T-helper 17 cell (primary cell): Measurements from ENCODE around the gene ZC3H4. TPM values are rescaled to one million over a fixed set of nuclear protein-coding genes. Genes with fewer than 3 reads are reported as not detected.

ENCODE experiments used
- ATAC-seq: fragments of 150-1000 bp; cut with Tn5 transposase; 2 replicates; pipeline ENCODE4 v1.10.0; 2021; ENCODE audit warnings: mild to moderate bottlenecking, moderate library complexity
- DNase-seq, 3 donors: peaks; one replicate each; pipeline versions ENCODE4 v3.0.0 to v3.0.0-alpha.2; 2020 to 2021
- H3K9me3 ChIP-seq: one replicate; pipeline ENCODE4 v1.7.0; 2013; ENCODE audit warnings: low read length, mild to moderate bottlenecking; ENCODE audit not compliant: control insufficient read depth, poor library complexity, severe bottlenecking
- H3K27ac Mint-ChIP-seq: one replicate; pipeline ENCODE4 v1.8.0; 2022; ENCODE audit warnings: mild to moderate bottlenecking, moderate library complexity, mixed read lengths
- H3K27me3 Mint-ChIP-seq: one replicate; pipeline ENCODE4 v1.8.0; 2022; ENCODE audit warnings: mixed read lengths
- H3K36me3 Mint-ChIP-seq: one replicate; pipeline ENCODE4 v1.8.0; 2022; ENCODE audit warnings: low read depth, mixed read lengths
- H3K4me1 Mint-ChIP-seq: one replicate; pipeline ENCODE4 v1.8.0; 2022; ENCODE audit warnings: mild to moderate bottlenecking, mixed read lengths
- H3K4me3 Mint-ChIP-seq: one replicate; pipeline ENCODE4 v1.8.0; 2022; ENCODE audit warnings: mild to moderate bottlenecking, moderate library complexity, mixed read lengths
- total RNA-seq, 4 donors: library from RNA in 2 of 4; stranded (reverse) in 2 of 4; gene quantifications; one replicate each; pipeline ENCODE4 v1.2.3 and lab custom pipeline; 2022 to 2026

ZC3H4 gene
- total RNA-seq, 2 donors from 2014 or later, result 58.4 to 60.7 TPM

GRCh38 chr19:47021536-47022139 is 91.9 kb downstream of the ZC3H4 start:
- H3K9me3 ChIP-seq, result no peaks in the 10 kb centered on the region
- Mint-ChIP-seq H3K4me3 (no peak overlapping the region), H3K36me3 (no peaks in the 10 kb centered on the region), H3K4me1 (peaks cover 8% of the 10 kb centered on the region), H3K27me3 (peaks cover 51% of the 10 kb centered on the region), H3K27ac (no peak overlapping the region)
- DNase-seq, result no peak
- ATAC-seq, result no peak

GRCh38 chr19:47020992-47021496 is 92.5 kb downstream of the ZC3H4 start:
- H3K27ac Mint-ChIP-seq, result no peak overlapping the region
- DNase-seq (no peak), ATAC-seq (no peak)
- peaks cover 8% of the 10 kb centered on the region for H3K4me1 Mint-ChIP-seq
- H3K4me3 Mint-ChIP-seq, result peak overlapping the region; percentile 76
- peaks cover 45% of the 10 kb centered on the region for H3K27me3 Mint-ChIP-seq
- no peaks in the 10 kb centered on the region for H3K9me3 ChIP-seq
- no peaks in the 10 kb centered on the region for H3K36me3 Mint-ChIP-seq

GRCh38 chr19:47020132-47020805 is 93.3 kb downstream of the ZC3H4 start:
- Mint-ChIP-seq H3K36me3 (no peaks in the 10 kb centered on the region), H3K4me1 (peaks cover 8% of the 10 kb centered on the region), H3K27me3 (peaks cover 37% of the 10 kb centered on the region), H3K27ac (no peak overlapping the region), H3K4me3 (no peak overlapping the region)
- no peak for DNase-seq
- H3K9me3 ChIP-seq, result no peaks in the 10 kb centered on the region
- peak; percentile 47 for ATAC-seq

- Mint-ChIP-seq H3K36me3 (no peaks in the 10 kb centered on the region), H3K27ac (no peak within 1 kb of the TSS), H3K4me1 (peaks cover 8% of the 10 kb centered on the region), H3K4me3 (peak within 1 kb of the TSS; percentile 57), H3K27me3 (peaks cover 31% of the 10 kb centered on the region)
- no peaks in the 10 kb centered on the region for H3K9me3 ChIP-seq
- no peak for DNase-seq
- ATAC-seq, result peak; percentile 18
Observed at GRCh38 chr19:47019431-47020041, 94.0 kb downstream of the ZC3H4 start, which contains the start of gene NPAS1. Gene NPAS1 (plus strand): TSS chr19:47019837. CDS start chr19:47021048, 1,211 bp downstream.

- Mint-ChIP-seq H3K27ac (no peak overlapping the region), H3K4me1 (peaks cover 8% of the 10 kb centered on the region), H3K27me3 (peaks cover 31% of the 10 kb centered on the region), H3K36me3 (no peaks in the 10 kb centered on the region), H3K4me3 (peak overlapping the region; percentile 57)
- ATAC-seq (no peak), DNase-seq (no peak)
- no peaks in the 10 kb centered on the region for H3K9me3 ChIP-seq
Observed at GRCh38 chr19:47018923-47019322, 94.7 kb downstream of the ZC3H4 start.

Other genes starting within 250 kb of the ZC3H4 start
- under 1 TPM; 0.47 to 0.76 TPM for gene NPAS1, start 93.9 kb downstream of the ZC3H4 start, total RNA-seq
- gene TMEM160, start 65.2 kb downstream of the ZC3H4 start, total RNA-seq, result 10 to 100 TPM; 22.2 to 26.1 TPM
- 10 to 100 TPM; 36.2 to 37.0 TPM for gene SAE1, start 17.1 kb upstream of the ZC3H4 start, total RNA-seq
- 10 to 100 TPM; 32.4 to 40.2 TPM for gene BBC3, start 117.4 kb upstream of the ZC3H4 start, total RNA-seq
- 10 to 100 TPM; 35.6 to 53.7 TPM for gene CCDC9, start 142.7 kb upstream of the ZC3H4 start, total RNA-seq
- 1 to 10 TPM; 9.2 to 9.9 TPM for gene INAFM1, start 161.1 kb upstream of the ZC3H4 start, total RNA-seq
- 10 to 100 TPM in 1 of 2 donors, 1 to 10 TPM in 1; 2.2 to 11.3 TPM for gene C5AR1, start 196.1 kb upstream of the ZC3H4 start, total RNA-seq
- gene C5AR2, start 218.4 kb upstream of the ZC3H4 start, total RNA-seq, result 1 to 10 TPM in 1 of 2 donors, under 1 TPM in 1; 0.70 to 1.4 TPM
- gene DHX34, start 235.5 kb upstream of the ZC3H4 start, total RNA-seq, result 10 to 100 TPM in 1 of 2 donors, 1 to 10 TPM in 1; 9.1 to 11.2 TPM